Nephron progenitor cell (in vitro differentiated cells): ENCODE results near the gene NR6A1.

Source experiments
- DNase-seq: peaks from one replicate; pipeline ENCODE4 v3.0.0; 2021
- H3K27ac Mint-ChIP-seq: 2 replicates; pipeline ENCODE4 v1.8.0; 2021; ENCODE audit warnings: mild to moderate bottlenecking, moderate library complexity, mixed read lengths
- H3K27me3 Mint-ChIP-seq: 2 replicates; pipeline ENCODE4 v1.8.0; 2021; ENCODE audit warnings: mild to moderate bottlenecking, low read depth, mixed read lengths; ENCODE audit not compliant: poor library complexity
- H3K36me3 Mint-ChIP-seq: 2 replicates; pipeline ENCODE4 v1.8.0; 2021; ENCODE audit warnings: low read depth, mixed read lengths
- H3K4me1 Mint-ChIP-seq: 2 replicates; pipeline ENCODE4 v1.8.0; 2021; ENCODE audit warnings: mixed read lengths
- H3K4me3 Mint-ChIP-seq: 2 replicates; pipeline ENCODE4 v1.8.0; 2021; ENCODE audit warnings: mild to moderate bottlenecking, moderate library complexity, mixed read lengths
- H3K9me3 Mint-ChIP-seq: 2 replicates; pipeline ENCODE4 v1.8.0; 2021; ENCODE audit warnings: mild to moderate bottlenecking, moderate library complexity, mixed read lengths
- TF ChIP-seq, protein P1 (sequence below): fragments of 200-600 bp; sonication (generic); IDR thresholded peaks from 2 replicates; pipeline ENCODE4 v1.5.0; 2021; ENCODE audit warnings: antibody characterized with exemption

Gene NR6A1

DNA sequence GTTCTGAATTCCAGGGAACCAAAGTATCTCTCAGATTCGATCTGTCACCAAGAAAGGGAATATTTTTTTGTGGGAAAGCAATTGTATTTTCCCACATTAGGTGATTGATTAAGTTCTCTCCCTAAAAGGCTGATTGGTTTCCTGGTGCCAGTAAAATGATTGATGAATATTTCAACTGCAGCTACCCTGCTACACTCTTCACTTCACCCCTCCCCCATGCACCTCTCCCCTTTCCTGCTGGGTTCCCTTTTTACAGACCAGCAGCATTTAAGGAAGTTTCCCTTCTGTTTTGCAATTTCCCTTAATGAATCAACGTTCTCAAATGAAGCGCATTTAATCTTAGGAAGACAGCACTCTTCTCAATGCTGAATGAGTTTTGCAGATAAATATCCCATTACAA is 13.1 kb downstream of the NR6A1 start:
- TF ChIP-seq, protein P1, sequence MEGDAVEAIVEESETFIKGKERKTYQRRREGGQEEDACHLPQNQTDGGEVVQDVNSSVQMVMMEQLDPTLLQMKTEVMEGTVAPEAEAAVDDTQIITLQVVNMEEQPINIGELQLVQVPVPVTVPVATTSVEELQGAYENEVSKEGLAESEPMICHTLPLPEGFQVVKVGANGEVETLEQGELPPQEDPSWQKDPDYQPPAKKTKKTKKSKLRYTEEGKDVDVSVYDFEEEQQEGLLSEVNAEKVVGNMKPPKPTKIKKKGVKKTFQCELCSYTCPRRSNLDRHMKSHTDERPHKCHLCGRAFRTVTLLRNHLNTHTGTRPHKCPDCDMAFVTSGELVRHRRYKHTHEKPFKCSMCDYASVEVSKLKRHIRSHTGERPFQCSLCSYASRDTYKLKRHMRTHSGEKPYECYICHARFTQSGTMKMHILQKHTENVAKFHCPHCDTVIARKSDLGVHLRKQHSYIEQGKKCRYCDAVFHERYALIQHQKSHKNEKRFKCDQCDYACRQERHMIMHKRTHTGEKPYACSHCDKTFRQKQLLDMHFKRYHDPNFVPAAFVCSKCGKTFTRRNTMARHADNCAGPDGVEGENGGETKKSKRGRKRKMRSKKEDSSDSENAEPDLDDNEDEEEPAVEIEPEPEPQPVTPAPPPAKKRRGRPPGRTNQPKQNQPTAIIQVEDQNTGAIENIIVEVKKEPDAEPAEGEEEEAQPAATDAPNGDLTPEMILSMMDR: no peak
- Mint-ChIP-seq H3K36me3 (peaks cover 9% of the 10 kb centered on the region), H3K4me1 (peaks cover 85% of the 10 kb centered on the region), H3K27me3 (no peaks in the 10 kb centered on the region), H3K27ac (peak overlapping the region; percentile 98), H3K4me3 (peak overlapping the region; percentile 84), H3K9me3 (peaks cover 8% of the 10 kb centered on the region)
- no peak for DNase-seq

DNA sequence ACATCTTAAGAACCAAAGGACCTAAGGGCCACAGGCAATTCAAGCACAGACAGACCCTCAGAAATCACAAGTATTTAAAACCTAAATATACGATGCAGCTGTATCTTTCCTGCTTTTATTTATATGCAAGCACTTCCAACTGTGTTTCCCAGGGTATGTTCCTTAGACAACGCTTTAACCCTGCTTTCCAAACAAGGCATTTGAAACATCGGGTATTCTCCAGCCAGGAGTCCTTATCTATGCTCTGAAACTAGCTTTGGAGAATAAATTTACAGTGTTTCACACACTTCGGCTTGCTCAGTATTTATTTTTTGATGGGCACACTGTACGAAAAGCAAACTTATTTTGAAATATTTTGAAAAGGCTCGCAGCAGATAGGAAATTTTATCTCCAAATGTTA is 13.5 kb downstream of the NR6A1 start:
- H3K4me3 Mint-ChIP-seq: peak overlapping the region; percentile 84
- H3K27me3 Mint-ChIP-seq: no peaks in the 10 kb centered on the region
- peaks cover 80% of the 10 kb centered on the region for H3K4me1 Mint-ChIP-seq
- TF ChIP-seq, protein P1: no peak
- no peak for DNase-seq
- H3K27ac Mint-ChIP-seq: peak overlapping the region; percentile 98
- peaks cover 4% of the 10 kb centered on the region for H3K36me3 Mint-ChIP-seq
- H3K9me3 Mint-ChIP-seq: peaks cover 4% of the 10 kb centered on the region

DNA sequence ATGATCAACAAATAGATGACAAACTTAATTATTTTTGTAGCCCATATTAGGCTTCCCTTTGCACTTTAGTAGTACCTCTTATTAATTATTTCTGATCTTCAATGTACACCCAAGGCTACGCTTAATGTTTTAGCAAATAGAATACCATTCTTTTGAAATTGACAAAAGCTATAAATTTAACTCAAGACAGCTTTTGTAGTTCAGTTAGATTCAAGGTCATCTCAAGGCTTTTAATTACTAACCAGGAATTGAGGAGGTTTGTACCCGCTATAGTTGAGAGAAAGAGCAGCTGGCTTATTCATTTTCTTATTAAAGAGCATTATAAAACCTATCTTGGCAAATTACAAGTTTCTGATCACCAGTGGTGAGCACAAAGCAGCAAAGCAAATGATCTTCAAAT is 15.1 kb downstream of the NR6A1 start:
- H3K9me3 Mint-ChIP-seq: no peaks in the 10 kb centered on the region
- no peaks in the 10 kb centered on the region for H3K27me3 Mint-ChIP-seq
- no peak for DNase-seq
- H3K4me1 Mint-ChIP-seq: peaks cover 67% of the 10 kb centered on the region
- TF ChIP-seq, protein P1: no peak
- peaks cover 3% of the 10 kb centered on the region for H3K36me3 Mint-ChIP-seq
- no peak overlapping the region for H3K27ac Mint-ChIP-seq
- H3K4me3 Mint-ChIP-seq: peak overlapping the region; percentile 26

DNA sequence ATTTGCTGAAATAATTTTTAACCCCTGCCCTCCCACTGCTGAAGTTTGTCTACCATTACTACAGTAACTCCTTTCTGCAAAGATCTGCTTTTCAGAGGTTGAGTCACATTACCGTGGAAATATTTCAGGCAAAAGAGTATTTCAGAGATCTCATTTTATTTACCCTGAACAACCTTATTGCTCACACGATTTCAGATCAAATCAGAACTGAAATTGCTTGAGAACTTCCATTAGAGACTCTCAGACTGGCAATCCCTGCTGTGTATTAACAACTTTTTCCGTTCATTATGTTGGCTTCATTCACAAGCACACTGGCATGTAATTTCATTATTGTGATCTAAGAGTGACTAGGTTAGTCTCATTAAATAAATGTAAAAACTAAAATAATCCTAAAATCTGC is 16.1 kb downstream of the NR6A1 start:
- no peak overlapping the region for H3K4me3 Mint-ChIP-seq
- peaks cover 61% of the 10 kb centered on the region for H3K4me1 Mint-ChIP-seq
- H3K36me3 Mint-ChIP-seq: peaks cover 7% of the 10 kb centered on the region
- H3K27me3 Mint-ChIP-seq: no peaks in the 10 kb centered on the region
- DNase-seq: no peak
- H3K27ac Mint-ChIP-seq: no peak overlapping the region
- TF ChIP-seq, protein P1: no peak
- no peaks in the 10 kb centered on the region for H3K9me3 Mint-ChIP-seq

DNA sequence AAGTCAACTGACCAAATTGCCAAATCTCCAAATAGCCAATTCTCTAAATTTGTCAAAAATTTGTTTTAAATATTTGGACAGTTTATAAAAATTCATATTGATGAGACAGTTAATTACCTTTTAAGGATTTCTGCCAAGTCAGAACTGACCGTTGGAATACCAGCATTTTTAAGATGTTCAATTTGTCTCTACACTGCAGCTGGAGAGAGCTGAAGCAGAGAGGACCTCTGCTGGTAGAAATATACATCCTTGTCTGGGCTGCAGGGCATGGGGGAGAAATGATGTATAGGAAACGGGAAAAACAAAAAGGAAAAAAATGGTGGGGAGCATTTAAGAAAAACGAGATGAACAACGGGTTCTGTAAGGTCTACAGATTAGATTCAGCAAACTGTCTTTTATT is 16.8 kb downstream of the NR6A1 start:
- no peak for DNase-seq

DNA sequence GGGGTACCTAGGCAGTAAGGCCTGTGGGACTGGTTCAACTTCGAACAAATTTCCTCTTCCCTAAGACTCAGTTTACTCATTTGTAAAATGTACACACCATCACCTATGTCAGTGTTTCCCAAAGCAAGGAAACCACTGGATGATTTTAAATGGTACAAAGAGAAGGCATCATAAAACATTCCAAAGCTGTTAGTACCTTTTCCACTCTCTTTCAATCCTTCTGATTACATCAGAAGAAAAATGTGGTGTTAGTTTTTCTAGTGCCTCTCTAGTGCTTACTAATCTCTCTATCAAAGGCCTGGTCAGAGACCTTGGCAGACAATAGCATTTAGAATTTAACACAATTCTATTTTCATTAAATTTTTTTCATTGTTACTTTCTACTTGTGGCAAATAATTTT is 18.1 kb downstream of the NR6A1 start:
- DNase-seq: no peak

More for the DNA sequence above, 16.8 kb downstream of the NR6A1 start:
- Mint-ChIP-seq H3K4me3 (no peak overlapping the region), H3K27me3 (no peaks in the 10 kb centered on the region), H3K27ac (no peak overlapping the region), H3K9me3 (no peaks in the 10 kb centered on the region), H3K4me1 (peaks cover 57% of the 10 kb centered on the region), H3K36me3 (peaks cover 13% of the 10 kb centered on the region)
- TF ChIP-seq, protein P1: no peak

More for the DNA sequence above, 18.1 kb downstream of the NR6A1 start:
- no peak overlapping the region for H3K4me3 Mint-ChIP-seq
- TF ChIP-seq, protein P1: no peak
- peaks cover 44% of the 10 kb centered on the region for H3K4me1 Mint-ChIP-seq
- no peak overlapping the region for H3K27ac Mint-ChIP-seq
- H3K27me3 Mint-ChIP-seq: no peaks in the 10 kb centered on the region
- no peaks in the 10 kb centered on the region for H3K9me3 Mint-ChIP-seq
- peaks cover 13% of the 10 kb centered on the region for H3K36me3 Mint-ChIP-seq
